ENCODE results near the gene VANGL2. TPM values are rescaled to one million over a fixed set of nuclear protein-coding genes. Genes with fewer than 3 reads are reported as not detected.

Gene VANGL2
- total RNA-seq, 1 donor from 2014 or later, result 5.5 TPM

DNA sequence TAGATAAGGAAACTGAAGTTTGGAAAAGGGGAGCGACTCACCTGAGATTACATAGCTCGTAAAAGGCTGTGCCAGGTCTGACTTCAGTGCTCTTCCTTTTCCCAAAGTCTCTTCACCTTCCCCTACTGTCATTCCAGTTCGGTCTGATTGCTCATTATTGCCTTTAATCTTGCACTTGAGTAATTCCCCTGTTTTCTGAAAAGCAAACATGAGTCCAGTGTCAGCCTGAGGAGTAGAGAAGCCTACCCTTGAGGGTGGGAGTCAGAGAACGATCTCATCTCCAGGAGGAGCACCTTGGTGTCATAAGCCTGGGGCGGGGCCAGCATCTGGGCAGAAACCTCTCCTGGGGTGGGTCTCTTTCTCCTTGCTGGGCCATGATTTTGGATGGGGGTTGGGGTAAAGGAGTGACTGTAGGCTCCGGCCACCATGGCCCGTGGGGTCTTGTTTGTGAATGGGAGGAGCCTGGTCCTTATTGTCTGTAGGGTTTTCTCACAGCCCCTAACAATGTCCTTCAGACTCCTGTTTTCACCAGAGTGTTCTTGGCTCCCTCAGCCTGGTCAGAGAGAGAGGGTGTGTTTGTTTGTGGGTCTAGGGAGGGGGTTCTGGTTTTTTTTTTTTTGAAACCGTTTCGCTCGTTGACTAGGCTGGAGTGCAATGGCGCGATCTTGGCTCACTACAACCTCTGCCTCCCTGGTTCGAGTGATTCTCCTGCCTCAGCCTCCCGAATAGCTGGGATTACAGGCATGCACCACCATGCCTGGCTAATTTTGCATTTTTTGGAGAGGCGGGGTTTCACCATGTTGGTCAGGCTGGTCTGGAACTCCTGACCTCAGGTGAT lies 6.0 kb downstream of the VANGL2 start:
- H3K27me3 Mint-ChIP-seq, result no peaks in the 10 kb centered on the region
- H3K36me3 Mint-ChIP-seq (ENCODE audit: low read depth), result no peaks in the 10 kb centered on the region
- POLR2A ChIA-PET, result no interaction called here
- H3K4me3 Mint-ChIP-seq, result no peak overlapping the region
- no peaks in the 10 kb centered on the region for H3K9me3 Mint-ChIP-seq
- H3K27ac Mint-ChIP-seq, result no peak overlapping the region
- CTCF ChIA-PET, result no interaction called here
- no peak for ATAC-seq (ENCODE audit: low read depth)
- TF ChIP-seq, protein P1, sequence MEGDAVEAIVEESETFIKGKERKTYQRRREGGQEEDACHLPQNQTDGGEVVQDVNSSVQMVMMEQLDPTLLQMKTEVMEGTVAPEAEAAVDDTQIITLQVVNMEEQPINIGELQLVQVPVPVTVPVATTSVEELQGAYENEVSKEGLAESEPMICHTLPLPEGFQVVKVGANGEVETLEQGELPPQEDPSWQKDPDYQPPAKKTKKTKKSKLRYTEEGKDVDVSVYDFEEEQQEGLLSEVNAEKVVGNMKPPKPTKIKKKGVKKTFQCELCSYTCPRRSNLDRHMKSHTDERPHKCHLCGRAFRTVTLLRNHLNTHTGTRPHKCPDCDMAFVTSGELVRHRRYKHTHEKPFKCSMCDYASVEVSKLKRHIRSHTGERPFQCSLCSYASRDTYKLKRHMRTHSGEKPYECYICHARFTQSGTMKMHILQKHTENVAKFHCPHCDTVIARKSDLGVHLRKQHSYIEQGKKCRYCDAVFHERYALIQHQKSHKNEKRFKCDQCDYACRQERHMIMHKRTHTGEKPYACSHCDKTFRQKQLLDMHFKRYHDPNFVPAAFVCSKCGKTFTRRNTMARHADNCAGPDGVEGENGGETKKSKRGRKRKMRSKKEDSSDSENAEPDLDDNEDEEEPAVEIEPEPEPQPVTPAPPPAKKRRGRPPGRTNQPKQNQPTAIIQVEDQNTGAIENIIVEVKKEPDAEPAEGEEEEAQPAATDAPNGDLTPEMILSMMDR (IDR thresholded peaks at IDR 0.05), result no peak
- DNase-seq, result no peak
- intact Hi-C loops (cut with micrococcal nuclease), result no loop called here
- peaks cover 40% of the 10 kb centered on the region for H3K4me1 Mint-ChIP-seq

DNA sequence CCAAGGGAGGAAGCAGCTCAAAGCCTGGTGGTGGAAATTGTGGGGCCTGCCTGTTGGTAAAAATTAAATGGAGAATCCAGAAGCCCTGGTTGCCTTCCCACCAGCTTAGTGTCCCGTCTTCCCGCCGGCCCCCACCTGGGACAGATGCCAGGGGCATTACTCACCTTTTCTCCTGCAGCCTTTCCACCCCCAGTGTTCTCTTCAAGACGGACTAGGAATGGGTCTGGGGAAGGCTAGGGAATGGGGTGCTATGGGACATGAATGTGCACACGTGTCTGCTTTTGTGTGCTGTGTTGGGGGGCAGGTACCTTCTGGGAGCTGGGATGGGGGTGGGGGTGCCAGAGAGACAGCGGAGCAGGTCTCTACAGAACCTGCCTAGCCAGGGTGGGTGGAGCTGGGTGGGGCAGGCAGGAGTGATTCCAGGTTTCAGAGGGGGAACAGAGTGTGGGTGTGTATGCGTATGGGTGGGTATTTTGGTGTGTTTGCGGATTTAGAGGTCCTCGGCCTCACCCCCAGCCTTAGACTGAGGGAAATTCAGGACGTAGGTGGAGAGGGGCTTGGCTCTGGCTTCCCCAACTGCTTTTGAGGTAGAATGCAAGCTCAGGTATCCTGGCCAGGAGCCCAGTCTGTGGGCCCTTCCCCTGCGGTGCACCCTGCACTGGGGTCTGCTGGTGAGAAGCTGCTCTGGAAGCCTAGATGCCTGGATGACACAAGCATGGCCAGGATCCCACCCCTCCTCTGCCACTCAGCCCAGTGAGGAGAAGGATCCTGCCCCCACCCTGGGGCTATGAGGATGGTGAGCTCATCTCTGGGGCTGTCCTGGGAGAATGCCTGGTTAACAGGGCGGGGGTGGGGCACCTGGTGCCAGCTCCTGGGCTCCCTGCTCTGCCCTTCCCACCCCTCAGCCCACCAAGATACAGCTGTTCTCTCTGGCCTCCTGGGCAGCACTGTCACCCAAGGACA lies 7.8 kb downstream of the VANGL2 start:
- DNase-seq (no peak), ATAC-seq (ENCODE audit: low read depth) (no peak)
- TF ChIP-seq, protein P1 (IDR thresholded peaks at IDR 0.05), result no peak
- Mint-ChIP-seq H3K27me3 (no peaks in the 10 kb centered on the region), H3K36me3 (ENCODE audit: low read depth) (no peaks in the 10 kb centered on the region), H3K27ac (no peak overlapping the region), H3K9me3 (no peaks in the 10 kb centered on the region), H3K4me1 (peaks cover 22% of the 10 kb centered on the region), H3K4me3 (no peak overlapping the region)
- ChIA-PET POLR2A (interaction anchor here (0.5 to 0.6 kb wide), 2 partner anchors 12 to 45 kb away, joined by 3 to 4 read pairs; no protein-coding TSS in a partner anchor), CTCF (no interaction called here)
- intact Hi-C loops (cut with micrococcal nuclease), result no loop called here

DNA sequence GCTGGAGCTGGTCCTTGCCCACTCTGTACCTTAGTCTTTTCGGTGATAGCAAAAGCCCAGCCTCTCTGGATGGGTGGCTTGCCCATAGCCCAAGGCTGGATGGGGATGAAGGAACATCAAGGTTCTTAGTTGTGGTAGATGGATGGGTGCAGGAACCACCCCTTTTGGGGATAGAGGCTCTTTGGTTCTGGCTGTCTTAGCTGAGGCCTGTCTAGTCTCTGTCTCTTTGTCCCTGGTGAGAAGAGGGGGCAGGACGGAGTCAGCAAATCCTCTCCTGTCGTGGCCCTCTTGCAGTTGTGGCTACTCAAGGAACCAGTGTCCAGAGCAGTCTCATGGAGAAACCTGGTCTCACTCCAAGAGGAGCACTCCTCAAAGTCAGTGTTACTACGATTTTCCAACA lies 8.5 kb downstream of the VANGL2 start:
- ChIA-PET CTCF (no interaction called here), POLR2A (interaction anchor here (0.5 to 1.5 kb wide), 2 partner anchors 11 to 62 kb away, joined by 3 to 4 read pairs; no protein-coding TSS in a partner anchor)
- TF ChIP-seq, protein P1 (IDR thresholded peaks at IDR 0.05), result no peak
- intact Hi-C loops (cut with micrococcal nuclease), result no loop called here
- no peaks in the 10 kb centered on the region for H3K36me3 Mint-ChIP-seq (ENCODE audit: low read depth)
- no peak for ATAC-seq (ENCODE audit: low read depth)
- no peak overlapping the region for H3K4me3 Mint-ChIP-seq
- DNase-seq, result no peak
- H3K9me3 Mint-ChIP-seq, result no peaks in the 10 kb centered on the region
- peaks cover 14% of the 10 kb centered on the region for H3K4me1 Mint-ChIP-seq
- H3K27me3 Mint-ChIP-seq, result no peaks in the 10 kb centered on the region
- H3K27ac Mint-ChIP-seq, result no peak overlapping the region

DNA sequence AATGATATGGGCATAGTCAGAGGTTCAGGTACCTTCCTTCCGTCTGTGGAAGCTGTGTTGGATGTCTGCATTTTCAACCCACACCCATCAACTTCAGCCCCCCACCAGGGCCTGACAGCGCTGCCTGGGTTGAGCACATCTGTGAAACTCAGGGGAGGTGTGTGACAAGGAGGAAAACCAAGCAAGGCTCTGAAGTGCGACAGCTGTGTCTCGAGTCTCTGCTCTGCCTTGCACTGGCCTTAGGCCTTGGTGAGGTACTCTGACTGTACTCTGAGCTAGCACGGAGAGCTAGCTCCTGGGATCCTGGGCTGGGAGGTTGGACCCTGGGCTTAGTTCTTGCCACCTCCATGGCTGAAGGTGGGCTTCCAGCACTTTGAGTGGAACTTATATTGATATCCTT lies 9.1 kb downstream of the VANGL2 start:
- DNase-seq (no peak), ATAC-seq (ENCODE audit: low read depth) (no peak)
- POLR2A ChIA-PET, result interaction anchor here (1.5 kb wide), 1 partner anchor 63 kb away, joined by 3 read pairs; no protein-coding TSS in a partner anchor
- peaks cover 8% of the 10 kb centered on the region for H3K4me1 Mint-ChIP-seq
- H3K9me3 Mint-ChIP-seq, result no peaks in the 10 kb centered on the region
- no peak overlapping the region for H3K4me3 Mint-ChIP-seq
- intact Hi-C loops (cut with micrococcal nuclease), result no loop called here
- H3K36me3 Mint-ChIP-seq (ENCODE audit: low read depth), result no peaks in the 10 kb centered on the region
- no peak overlapping the region for H3K27ac Mint-ChIP-seq
- H3K27me3 Mint-ChIP-seq, result no peaks in the 10 kb centered on the region
- TF ChIP-seq, protein P1 (IDR thresholded peaks at IDR 0.05), result no peak
- CTCF ChIA-PET, result no interaction called here
